GM23338 (cell line): ENCODE data around the gene LMBR1. TPM values are rescaled to one million over a fixed set of nuclear protein-coding genes. Genes with fewer than 3 reads are reported as not detected.

Experiments used
- ATAC-seq: fragments of 200-7000 bp; cut with Tn5 transposase; 3 replicates; pipeline ENCODE4 v1.9.1; 2020
- DNase-seq: peaks from one replicate; pipeline ENCODE4 v3.0.0-alpha.2; 2015; ENCODE audit warnings: low spot score
- H2AFZ ChIP-seq: fragments of 200-600 bp; sonication (generic); 2 replicates; pipeline ENCODE4 v1.8.0; 2016; ENCODE audit warnings: antibody characterized with exemption, mild to moderate bottlenecking, moderate library complexity
- H3F3A ChIP-seq: fragments of 200-600 bp; sonication (generic); replicated peaks from 2 replicates; pipeline ENCODE4 v1.8.0; 2017; ENCODE audit warnings: antibody characterized with exemption, mixed run types, low read depth
- H3K27ac ChIP-seq: fragments of 200-600 bp; sonication (generic); 2 replicates; pipeline ENCODE4 v1.6.1; 2016; ENCODE audit warnings: low read depth
- H3K27me3 ChIP-seq: fragments of 200-600 bp; sonication (generic); 2 replicates; pipeline ENCODE4 v1.8.0; 2016; ENCODE audit warnings: mild to moderate bottlenecking, mixed run types, moderate library complexity; ENCODE audit not compliant: insufficient read depth
- H3K36me3 ChIP-seq: fragments of 200-600 bp; sonication (generic); 2 replicates; pipeline ENCODE4 v1.8.0; 2016; ENCODE audit warnings: mild to moderate bottlenecking; ENCODE audit not compliant: insufficient read depth
- H3K4me1 ChIP-seq: fragments of 200-600 bp; sonication (generic); 2 replicates; pipeline ENCODE4 v1.8.0; 2016; ENCODE audit warnings: mild to moderate bottlenecking, moderate library complexity; ENCODE audit not compliant: insufficient read depth
- H3K4me2 ChIP-seq: fragments of 200-600 bp; sonication (generic); 2 replicates; pipeline ENCODE4 v1.7.1; 2017; ENCODE audit warnings: mixed run types
- H3K4me3 ChIP-seq: fragments of 200-600 bp; sonication (generic); 2 replicates; pipeline ENCODE4 v1.6.1; 2016; ENCODE audit warnings: mixed run types
- H3K79me2 ChIP-seq: fragments of 200-600 bp; sonication (generic); replicated peaks from 2 replicates; pipeline ENCODE4 v1.8.0; 2017; ENCODE audit warnings: mild to moderate bottlenecking; ENCODE audit not compliant: insufficient read depth
- H3K9me2 ChIP-seq: fragments of 200-600 bp; sonication (generic); 2 replicates; pipeline ENCODE4 v1.8.0; 2017; ENCODE audit not compliant: insufficient read depth
- H4K20me1 ChIP-seq: fragments of 200-600 bp; sonication (generic); replicated peaks from 2 replicates; pipeline ENCODE4 v1.8.0; 2017; ENCODE audit warnings: mild to moderate bottlenecking; ENCODE audit not compliant: insufficient read depth
- H3K27ac Mint-ChIP-seq: 2 replicates; pipeline ENCODE4 v1.8.0; 2020; ENCODE audit warnings: inconsistent platforms, mild to moderate bottlenecking, moderate library complexity, mixed read lengths
- H3K27me3 Mint-ChIP-seq: 3 replicates; pipeline ENCODE4 v1.8.0; 2022; ENCODE audit warnings: low read depth, mild to moderate bottlenecking, moderate library complexity, mixed read lengths, inconsistent platforms; ENCODE audit not compliant: insufficient read depth, poor library complexity
- H3K36me3 Mint-ChIP-seq: 3 replicates; pipeline ENCODE4 v1.8.0; 2021; ENCODE audit warnings: low read depth, mild to moderate bottlenecking, inconsistent platforms, moderate library complexity, mixed read lengths
- H3K4me1 Mint-ChIP-seq: 3 replicates; pipeline ENCODE4 v1.8.0; 2020; ENCODE audit warnings: mild to moderate bottlenecking, inconsistent platforms, mixed read lengths
- H3K4me3 Mint-ChIP-seq: 3 replicates; pipeline ENCODE4 v1.8.0; 2021; ENCODE audit warnings: moderate library complexity, mild to moderate bottlenecking, inconsistent platforms, mixed read lengths
- H3K9me3 Mint-ChIP-seq: 3 replicates; pipeline ENCODE4 v1.8.0; 2020; ENCODE audit warnings: moderate library complexity, mild to moderate bottlenecking, inconsistent platforms, mixed read lengths
- CREB1 ChIP-seq: fragments of 250-450 bp; sonication (Bioruptor Pico); IDR thresholded peaks from 2 replicates; pipeline ENCODE4 v1.5.0; 2020; ENCODE audit warnings: low read depth, mild to moderate bottlenecking, moderate library complexity
- ETS1 ChIP-seq: IDR thresholded peaks from 2 replicates; pipeline ENCODE4 v1.6.1; 2016; ENCODE audit warnings: antibody characterized with exemption
- NANOG ChIP-seq: IDR thresholded peaks from 2 replicates; pipeline ENCODE4 v1.6.1; 2016; ENCODE audit warnings: antibody characterized with exemption, borderline replicate concordance
- POLR2AphosphoS5 ChIP-seq: IDR thresholded peaks from 2 replicates; pipeline ENCODE4 v1.6.1; 2016; ENCODE audit warnings: antibody characterized with exemption, low read depth
- ZNF114 ChIP-seq: fragments of 250-450 bp; sonication (Bioruptor Pico); IDR thresholded peaks from 2 replicates; pipeline ENCODE4 v1.5.0; 2020; ENCODE audit warnings: mild to moderate bottlenecking, moderate library complexity
- ZNF462 ChIP-seq: fragments of 250-450 bp; sonication (Bioruptor Pico); IDR thresholded peaks from 2 replicates; pipeline ENCODE4 v1.5.0; 2020; ENCODE audit warnings: mild to moderate bottlenecking, moderate library complexity
- polyA plus RNA-seq: library from polyadenylated mRNA; unstranded; fragments of >200 nt; fragmentation: Nextera tagmentation; extraction: Ambion mirVana; gene quantifications from 2 replicates; pipeline ENCODE4 v1.2.1, GENCODE V29; 2016
- total RNA-seq: library from RNA; depleted of rRNA; stranded (reverse); fragments of >200 nt; shearing (Covaris generic); gene quantifications from 2 replicates; pipeline ENCODE4 v1.2.3, GENCODE V29; 2014
- TF ChIP-seq, protein P1 (sequence below), 2 experiments: fragments of 200-600 bp in 1 of 2; sonication (generic) in 1 of 2; conservative IDR thresholded peaks; 2 replicates each; pipeline versions ENCODE4 v1.5.1 to v1.6.1; 2016 to 2017; ENCODE audit warnings: antibody characterized with exemption in 2 of 2, low read depth in 2 of 2, mild to moderate bottlenecking in 2 of 2, moderate library complexity in 1 of 2

Gene LMBR1
- total and polyA plus RNA-seq, 2 experiments from 2014 or later = 21.8 to 90.1 TPM

DNA sequence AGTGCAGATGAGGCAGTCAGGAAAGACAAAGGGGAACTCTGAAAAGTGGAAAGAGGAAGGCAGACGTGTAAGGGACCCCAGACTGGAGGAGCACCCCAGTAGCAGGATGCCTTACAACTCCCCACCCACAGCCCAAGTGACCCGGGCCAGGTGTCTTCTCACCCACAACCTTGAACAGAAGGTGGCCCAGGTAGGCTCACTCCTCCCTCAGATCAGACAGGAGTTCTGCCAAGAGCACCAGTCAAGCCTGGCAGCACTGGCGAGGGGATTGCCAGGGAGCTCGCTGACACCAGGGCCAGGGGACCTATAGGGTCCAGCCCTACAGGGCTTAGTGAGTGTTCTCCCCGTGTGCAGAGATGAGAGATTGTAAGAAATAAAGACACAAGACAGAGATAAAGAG is 27.1 kb upstream of the LMBR1 start (continued):
- no peak for TF ChIP-seq ZNF462 (CRISPR knock-in tag)
- no peak for TF ChIP-seq CREB1 (CRISPR knock-in tag)
- TF ChIP-seq NANOG = no peak
- no peak for TF ChIP-seq ZNF114 (CRISPR knock-in tag)

GRCh38 chr7:156919132-156919713 is 26.2 kb upstream of the LMBR1 start:
- H3K27ac Mint-ChIP-seq = no peak overlapping the region
- DNase-seq = no peak
- no peaks in the 10 kb centered on the region for H3K36me3 ChIP-seq
- TF ChIP-seq POLR2AphosphoS5 = no peak
- TF ChIP-seq, protein P1, sequence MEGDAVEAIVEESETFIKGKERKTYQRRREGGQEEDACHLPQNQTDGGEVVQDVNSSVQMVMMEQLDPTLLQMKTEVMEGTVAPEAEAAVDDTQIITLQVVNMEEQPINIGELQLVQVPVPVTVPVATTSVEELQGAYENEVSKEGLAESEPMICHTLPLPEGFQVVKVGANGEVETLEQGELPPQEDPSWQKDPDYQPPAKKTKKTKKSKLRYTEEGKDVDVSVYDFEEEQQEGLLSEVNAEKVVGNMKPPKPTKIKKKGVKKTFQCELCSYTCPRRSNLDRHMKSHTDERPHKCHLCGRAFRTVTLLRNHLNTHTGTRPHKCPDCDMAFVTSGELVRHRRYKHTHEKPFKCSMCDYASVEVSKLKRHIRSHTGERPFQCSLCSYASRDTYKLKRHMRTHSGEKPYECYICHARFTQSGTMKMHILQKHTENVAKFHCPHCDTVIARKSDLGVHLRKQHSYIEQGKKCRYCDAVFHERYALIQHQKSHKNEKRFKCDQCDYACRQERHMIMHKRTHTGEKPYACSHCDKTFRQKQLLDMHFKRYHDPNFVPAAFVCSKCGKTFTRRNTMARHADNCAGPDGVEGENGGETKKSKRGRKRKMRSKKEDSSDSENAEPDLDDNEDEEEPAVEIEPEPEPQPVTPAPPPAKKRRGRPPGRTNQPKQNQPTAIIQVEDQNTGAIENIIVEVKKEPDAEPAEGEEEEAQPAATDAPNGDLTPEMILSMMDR (conservative IDR thresholded peaks at IDR 0.05; ENCODE audit: low read depth in 2 of 2) = no peak
- TF ChIP-seq ETS1 = no peak

More at GRCh38 chr7:156919132-156919713, 26.2 kb upstream of the LMBR1 start:
- H3K36me3 Mint-ChIP-seq = peaks cover 8% of the 10 kb centered on the region
- Histone ChIP-seq H2AFZ (no peak overlapping the region), H3K4me2 (no peak overlapping the region), H3K27ac (no peak overlapping the region), H3K79me2 (no peaks in the 10 kb centered on the region), H4K20me1 (no peaks in the 10 kb centered on the region), H3K9me2 (no peaks in the 10 kb centered on the region), H3F3A (no peaks in the 10 kb centered on the region), H3K27me3 (no peaks in the 10 kb centered on the region), H3K4me3 (no peak overlapping the region), H3K4me1 (no peaks in the 10 kb centered on the region)
- no peak overlapping the region for H3K4me3 Mint-ChIP-seq
- no peaks in the 10 kb centered on the region; the same call in 2 of the 3 replicates for H3K4me1 Mint-ChIP-seq
- peaks cover 17% of the 10 kb centered on the region for H3K9me3 Mint-ChIP-seq
- no peak; the same call in 2 of the 3 replicates for ATAC-seq
- H3K27me3 Mint-ChIP-seq = peaks cover 5% of the 10 kb centered on the region
